Astrocyte of the cerebellum (primary cell): ENCODE data around the gene URM1.

Experiments
- DNase-seq: peaks from one replicate; pipeline ENCODE4 v3.0.0-alpha.2; 2011; ENCODE audit warnings: low read depth
- H3K4me3 ChIP-seq: 2 replicates; pipeline ENCODE4 v1.5.1; 2011; ENCODE audit warnings: mild to moderate bottlenecking, low read depth, low read length, moderate library complexity
- in situ Hi-C: cut with HindIII; loops from 2 replicates; pipeline ENCODE4 v1.10.0; 2017; ENCODE audit warnings: low sequenced_read_pairs
- TF ChIP-seq, protein P1 (sequence below): IDR thresholded peaks from 2 replicates; pipeline ENCODE4 v1.5.1; 2012; ENCODE audit warnings: low read length, low read depth, moderate library complexity, mild to moderate bottlenecking; ENCODE audit errors: missing control alignments

Gene URM1

DNA sequence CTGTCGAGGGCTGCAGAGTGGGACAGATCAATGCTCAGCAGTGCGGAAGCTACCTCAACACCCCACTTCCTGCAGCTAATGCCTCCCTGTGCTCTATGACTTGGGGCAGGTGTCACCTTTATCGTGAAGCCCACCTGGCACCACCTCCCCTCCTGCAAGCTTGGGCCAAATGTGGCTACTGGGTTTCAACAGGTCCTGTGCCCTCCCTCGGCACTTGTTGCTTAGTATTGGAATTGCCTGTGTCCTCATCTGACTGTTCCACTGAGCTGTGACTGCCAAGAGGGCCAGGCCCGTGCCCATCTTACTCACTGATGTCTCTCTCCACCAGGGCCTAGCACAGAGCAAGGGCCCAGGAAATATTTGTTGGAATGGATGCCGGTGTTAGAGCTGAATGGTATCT is 21.4 kb upstream of the URM1 start:
- in situ Hi-C loops = no loop called here
- no peak for DNase-seq
- TF ChIP-seq, protein P1, sequence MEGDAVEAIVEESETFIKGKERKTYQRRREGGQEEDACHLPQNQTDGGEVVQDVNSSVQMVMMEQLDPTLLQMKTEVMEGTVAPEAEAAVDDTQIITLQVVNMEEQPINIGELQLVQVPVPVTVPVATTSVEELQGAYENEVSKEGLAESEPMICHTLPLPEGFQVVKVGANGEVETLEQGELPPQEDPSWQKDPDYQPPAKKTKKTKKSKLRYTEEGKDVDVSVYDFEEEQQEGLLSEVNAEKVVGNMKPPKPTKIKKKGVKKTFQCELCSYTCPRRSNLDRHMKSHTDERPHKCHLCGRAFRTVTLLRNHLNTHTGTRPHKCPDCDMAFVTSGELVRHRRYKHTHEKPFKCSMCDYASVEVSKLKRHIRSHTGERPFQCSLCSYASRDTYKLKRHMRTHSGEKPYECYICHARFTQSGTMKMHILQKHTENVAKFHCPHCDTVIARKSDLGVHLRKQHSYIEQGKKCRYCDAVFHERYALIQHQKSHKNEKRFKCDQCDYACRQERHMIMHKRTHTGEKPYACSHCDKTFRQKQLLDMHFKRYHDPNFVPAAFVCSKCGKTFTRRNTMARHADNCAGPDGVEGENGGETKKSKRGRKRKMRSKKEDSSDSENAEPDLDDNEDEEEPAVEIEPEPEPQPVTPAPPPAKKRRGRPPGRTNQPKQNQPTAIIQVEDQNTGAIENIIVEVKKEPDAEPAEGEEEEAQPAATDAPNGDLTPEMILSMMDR = no peak
- H3K4me3 ChIP-seq = no peak overlapping the region

DNA sequence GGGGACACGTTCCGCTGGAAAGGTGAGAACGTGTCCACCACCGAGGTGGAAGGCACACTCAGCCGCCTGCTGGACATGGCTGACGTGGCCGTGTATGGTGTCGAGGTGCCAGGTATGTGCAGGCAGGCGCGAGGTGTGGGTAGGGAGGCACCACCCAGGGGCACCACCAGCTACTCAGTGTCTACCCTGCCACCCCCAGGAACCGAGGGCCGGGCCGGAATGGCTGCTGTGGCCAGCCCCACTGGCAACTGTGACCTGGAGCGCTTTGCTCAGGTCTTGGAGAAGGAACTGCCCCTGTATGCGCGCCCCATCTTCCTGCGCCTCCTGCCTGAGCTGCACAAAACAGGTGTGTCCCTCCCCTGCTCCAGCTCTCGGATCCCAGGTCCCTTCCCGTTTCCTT is 15.7 kb upstream of the URM1 start:
- in situ Hi-C loops = no loop called here
- no peak overlapping the region for H3K4me3 ChIP-seq
- TF ChIP-seq, protein P1 = no peak
- DNase-seq = no peak

DNA sequence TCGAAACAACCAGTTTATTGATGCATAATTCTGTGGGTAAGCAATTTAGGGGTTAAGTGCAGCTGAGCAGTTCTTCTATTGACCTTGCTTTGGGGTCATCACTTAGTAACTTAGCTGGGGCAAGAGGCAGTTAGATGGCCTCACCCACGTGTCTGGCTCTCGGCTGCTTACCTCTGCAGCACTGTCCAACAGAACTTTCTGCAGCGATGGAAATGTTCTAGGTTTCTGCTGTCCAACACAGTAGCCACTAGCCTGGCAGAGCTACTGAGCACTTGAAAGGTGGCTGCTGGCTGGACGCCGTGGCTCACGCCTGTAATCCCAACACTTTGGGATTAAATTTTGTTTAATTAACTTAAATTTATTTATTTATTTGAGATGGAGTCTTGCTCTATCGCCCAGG is 13.1 kb upstream of the URM1 start:
- no peak for DNase-seq
- in situ Hi-C loops = no loop called here
- no peak overlapping the region for H3K4me3 ChIP-seq
- TF ChIP-seq, protein P1 = no peak

DNA sequence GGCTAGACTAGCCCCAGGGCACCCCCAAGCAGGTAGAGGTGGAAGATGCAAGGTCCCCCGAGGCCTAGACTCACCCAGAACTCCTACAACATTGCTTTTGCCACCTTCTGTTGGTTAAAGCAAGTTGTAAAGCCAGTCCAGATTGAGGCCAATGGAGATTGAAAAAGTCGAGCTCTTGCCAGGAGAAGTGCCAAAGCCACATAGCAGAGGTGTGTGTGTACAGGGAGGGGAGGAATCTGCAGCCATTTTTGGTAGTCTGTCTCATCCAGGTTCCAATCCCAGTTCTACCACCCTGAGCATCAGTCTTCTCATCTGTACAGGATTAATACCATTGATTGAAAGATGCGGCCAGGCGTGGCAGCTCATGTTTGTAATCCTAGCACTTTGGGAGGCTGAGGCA is 12.3 kb upstream of the URM1 start:
- no peak overlapping the region for H3K4me3 ChIP-seq
- TF ChIP-seq, protein P1 = no peak
- in situ Hi-C loops = no loop called here
- DNase-seq = no peak

DNA sequence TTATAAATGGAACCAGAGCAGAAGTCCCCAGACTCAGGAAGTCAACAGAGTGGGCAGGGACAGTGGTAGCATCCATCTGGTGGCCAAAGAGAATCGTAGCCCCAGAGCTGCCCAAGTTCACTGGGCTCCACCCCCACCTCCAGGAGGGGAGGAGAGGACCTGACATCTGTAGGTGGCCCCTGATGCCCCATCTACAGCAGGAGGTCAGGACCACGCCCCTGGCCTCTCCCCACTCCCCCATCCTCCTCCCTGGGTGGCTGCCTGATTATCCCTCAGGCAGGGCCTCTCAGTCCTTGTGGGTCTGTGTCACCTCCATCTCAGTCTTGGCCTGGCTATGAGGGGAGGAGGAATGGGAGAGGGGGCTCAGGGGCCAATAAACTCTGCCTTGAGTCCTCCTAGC is 10.3 kb upstream of the URM1 start:
- no peak for DNase-seq
- in situ Hi-C loops = no loop called here
- TF ChIP-seq, protein P1 = no peak
- H3K4me3 ChIP-seq = no peak overlapping the region

DNA sequence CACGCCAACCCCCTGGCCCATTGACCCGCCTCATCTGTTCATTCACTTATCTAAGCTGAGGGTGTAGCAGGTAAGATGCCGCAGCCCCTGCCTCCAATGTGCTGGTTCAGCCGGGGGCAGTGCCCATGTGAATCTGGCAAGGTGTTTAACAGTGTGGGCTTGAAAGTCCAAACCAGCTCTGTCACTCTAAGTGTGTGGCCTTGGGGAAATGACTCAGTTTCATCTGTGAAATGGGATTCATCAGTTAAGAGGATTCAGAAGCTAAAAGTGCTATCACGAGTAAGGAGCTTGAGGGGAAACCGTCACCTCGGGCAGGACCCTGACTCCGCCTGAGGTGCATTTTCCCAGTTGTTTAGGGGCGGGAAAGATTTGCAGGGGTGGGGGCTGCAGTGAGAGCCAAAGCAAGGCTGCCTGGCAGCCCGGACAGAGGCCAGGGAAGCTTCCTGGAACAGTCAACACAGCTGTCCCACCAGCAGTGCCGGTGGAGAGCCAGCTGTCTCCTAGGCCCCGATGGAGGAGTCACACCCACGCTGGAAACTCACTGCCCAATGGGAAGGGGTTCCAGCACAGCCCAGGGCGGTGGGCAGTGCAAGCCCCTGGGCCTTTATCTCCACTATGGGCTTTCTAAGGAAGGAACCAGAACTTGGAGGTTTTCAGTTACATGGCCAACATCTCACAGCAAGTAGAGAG is 9.7 kb upstream of the URM1 start:
- H3K4me3 ChIP-seq = no peak overlapping the region
- in situ Hi-C loops = no loop called here
- TF ChIP-seq, protein P1 = no peak
- no peak for DNase-seq
